Erythroblast (primary cell): Measurements from ENCODE around the gene SEC22B.
A peak's percentile ranks its signal among the peaks of the same experiment; 100 is the strongest.
"Not testable (repeated sequence)": the region's sequence is repeated elsewhere in the genome, so short reads cannot be mapped to it uniquely, and the experiment has no call there.

Source experiments
- DNase-seq, 2 experiments: peaks; one replicate each; lab custom pipeline; 2025; lab: John Stamatoyannopoulos, UW
- GATA1 ChIP-seq: IDR thresholded peaks from 2 replicates; pipeline ENCODE4 v1.6.1; 2011; ENCODE audit warnings: low read depth, mild to moderate bottlenecking, control low read depth, low read length, moderate library complexity
- POLR2A ChIP-seq: IDR thresholded peaks from 2 replicates; pipeline ENCODE4 v1.6.1; 2011; ENCODE audit warnings: mild to moderate bottlenecking, low read length

SEC22B gene

GRCh38 chr1:120176092-120176855, at the start of gene SEC22B:
Gene SEC22B (minus strand): TSS chr1:120176520. CDS start chr1:120176381, 139 bp downstream.
- no peak for TF ChIP-seq GATA1
- peak; percentile 99 for TF ChIP-seq POLR2A
- peak; percentile 96 for DNase-seq

GRCh38 chr1:120217933-120218332, 41.6 kb upstream of the SEC22B start:
- not testable (repeated sequence) for DNase-seq

DNA sequence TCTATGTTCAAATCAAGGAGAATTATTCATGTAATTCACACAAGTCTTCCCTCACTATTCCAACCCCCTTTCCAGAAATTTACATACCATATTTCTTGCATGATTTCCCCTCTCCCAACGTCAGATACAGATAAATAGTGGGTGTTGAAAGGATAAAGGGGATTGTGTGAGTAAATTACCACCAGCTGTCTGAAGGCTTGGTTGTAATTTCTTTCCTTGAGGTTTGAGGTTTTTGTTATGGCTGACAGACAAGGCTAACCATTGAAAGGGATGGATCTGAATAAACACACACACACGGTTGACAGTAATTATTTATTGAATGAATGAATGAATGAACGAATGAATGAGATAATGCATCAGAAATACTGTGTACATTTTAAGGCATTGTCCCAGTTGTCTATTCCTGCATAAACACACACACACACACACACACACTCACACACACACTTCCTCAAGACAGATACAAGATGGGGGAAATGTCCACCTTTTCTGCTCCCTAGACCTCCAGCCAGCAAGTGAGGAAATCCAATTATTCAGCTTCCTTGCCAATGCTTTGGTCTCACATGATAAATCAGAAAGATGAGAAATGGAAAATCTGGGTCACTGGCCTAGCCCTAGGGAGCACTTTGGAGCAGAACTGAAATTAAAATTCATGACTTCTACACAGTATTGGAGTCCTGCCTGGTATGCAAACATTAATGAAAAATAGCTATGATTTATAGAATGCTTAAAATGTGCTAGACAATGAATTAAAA, 41.0 kb upstream of the SEC22B start:
- not testable (repeated sequence) for DNase-seq

- DNase-seq = not testable (repeated sequence)
These were observed 37.3 kb upstream of the SEC22B start for GRCh38 chr1:120213606-120214005.

GRCh38 chr1:120210754-120211153, 34.4 kb upstream of the SEC22B start:
- not testable (repeated sequence) for DNase-seq

DNA sequence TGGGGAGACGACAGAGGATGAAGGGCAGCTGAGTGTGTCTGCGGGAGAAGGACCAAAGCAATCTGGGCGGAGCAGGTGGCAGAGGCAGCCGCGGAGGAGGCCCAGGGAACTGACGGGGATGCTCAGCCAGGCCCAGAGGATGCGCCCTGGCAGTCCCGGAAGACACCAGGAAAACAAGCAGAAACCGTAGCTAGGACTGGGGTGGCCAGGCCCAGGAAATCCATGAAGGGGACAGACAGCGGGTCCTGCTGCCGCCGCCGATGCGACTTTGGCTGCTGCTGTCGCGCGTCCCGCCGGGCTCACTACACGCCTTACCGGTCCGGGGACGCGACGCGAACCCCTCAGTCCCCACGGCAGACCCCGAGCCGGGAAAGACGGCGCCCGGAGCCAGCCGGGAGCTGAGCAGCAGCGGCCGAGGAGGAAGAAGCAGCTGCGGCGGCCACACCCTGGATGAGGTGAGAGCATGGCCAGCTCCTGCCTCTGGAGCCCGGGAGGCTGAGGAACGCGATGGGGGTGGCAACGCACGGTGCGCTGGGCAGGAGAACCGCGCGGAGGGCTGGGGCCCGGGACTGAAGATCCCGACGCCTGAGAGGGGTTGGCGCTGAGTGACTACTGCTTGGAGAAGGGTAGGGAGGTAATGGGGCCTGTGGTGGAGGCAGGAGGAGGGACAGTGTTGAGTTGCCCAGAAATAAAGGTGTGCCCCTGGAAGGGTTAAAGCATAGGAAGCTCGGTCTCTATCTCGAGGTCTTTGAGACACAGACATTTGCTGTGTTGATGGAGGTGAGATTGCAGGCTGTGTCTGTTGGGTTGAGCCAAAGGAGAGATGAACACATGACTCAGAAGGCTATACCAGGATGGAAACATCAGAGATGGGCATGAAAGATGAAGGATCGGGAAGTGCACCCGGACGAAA, 20.8 kb upstream of the SEC22B start:
- DNase-seq = not testable (repeated sequence)

- DNase-seq = not testable (repeated sequence)
These were observed 12.3 kb upstream of the SEC22B start for GRCh38 chr1:120188626-120189025.

DNA sequence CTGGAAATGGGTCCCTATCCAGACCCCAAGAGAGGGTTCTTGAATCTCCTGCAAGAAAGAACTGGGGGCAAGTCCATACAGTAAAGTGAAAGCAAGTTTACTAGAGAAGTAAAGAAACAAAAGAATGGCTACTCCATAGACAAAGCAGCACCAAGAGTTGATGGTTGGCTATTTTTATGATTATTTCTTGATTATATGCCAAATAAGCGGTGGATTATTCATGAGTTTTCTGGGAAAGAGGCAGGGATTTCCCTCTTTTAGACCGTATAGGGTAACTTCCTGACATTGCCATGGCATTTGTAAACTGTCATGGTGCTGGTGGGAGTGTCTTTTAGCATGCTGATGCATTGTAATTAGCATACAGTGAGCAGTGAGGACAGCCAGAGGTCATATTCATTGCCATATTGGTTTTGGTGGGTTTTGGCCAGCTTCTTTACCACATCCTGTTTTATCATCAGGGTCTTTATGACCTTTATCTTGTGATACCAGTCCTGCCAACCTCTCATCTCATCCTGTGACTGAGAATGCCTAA, 5.9 kb upstream of the SEC22B start:
- DNase-seq = not testable (repeated sequence)

DNA sequence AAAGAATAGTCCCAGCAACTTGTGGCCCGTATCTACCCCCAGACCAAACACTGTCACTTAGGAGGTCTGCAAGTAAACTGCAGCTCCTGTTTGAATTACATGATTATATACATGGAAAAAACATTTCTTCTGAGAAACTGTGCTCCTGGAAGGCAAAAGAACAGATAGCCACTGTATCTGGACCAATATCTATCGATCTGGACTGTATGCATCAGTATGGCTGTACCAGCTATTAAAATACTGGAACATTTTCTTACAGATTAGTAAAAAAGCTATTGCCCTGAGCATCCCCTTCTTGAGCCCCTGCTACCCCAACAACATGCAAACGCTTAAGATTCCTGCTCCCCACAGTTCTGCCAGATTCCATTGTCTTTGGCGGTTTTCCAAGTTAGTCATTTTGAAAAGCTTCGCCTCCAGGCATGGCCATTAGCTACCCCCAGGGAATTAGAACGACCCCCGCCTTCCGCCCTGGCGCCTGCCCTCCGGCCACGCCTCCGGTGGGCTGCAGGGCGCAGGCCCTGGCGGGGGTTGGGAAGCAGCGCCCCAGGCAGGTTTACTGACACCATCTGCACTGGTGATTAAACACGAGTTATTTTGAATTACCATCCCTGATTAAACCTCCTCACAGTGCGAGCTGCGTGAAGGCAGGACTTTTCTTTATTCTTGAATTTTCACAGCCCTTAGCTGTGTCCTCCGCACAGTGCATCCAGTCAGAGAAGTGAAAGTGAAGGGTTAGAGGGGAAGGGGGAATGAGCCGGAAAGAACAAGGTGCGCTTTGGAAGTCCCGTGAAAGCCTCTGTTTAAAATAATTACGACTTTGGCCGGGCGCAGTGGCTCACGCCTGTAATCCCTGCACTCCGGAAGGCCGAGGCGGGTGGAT, 3.7 kb upstream of the SEC22B start:
- peak; percentile 62 for DNase-seq

- DNase-seq = peak; percentile 78 to 87
- TF ChIP-seq GATA1 (no peak), POLR2A (peak; percentile 42)
These were observed 2.8 kb upstream of the SEC22B start for GRCh38 chr1:120178799-120179756.

DNA sequence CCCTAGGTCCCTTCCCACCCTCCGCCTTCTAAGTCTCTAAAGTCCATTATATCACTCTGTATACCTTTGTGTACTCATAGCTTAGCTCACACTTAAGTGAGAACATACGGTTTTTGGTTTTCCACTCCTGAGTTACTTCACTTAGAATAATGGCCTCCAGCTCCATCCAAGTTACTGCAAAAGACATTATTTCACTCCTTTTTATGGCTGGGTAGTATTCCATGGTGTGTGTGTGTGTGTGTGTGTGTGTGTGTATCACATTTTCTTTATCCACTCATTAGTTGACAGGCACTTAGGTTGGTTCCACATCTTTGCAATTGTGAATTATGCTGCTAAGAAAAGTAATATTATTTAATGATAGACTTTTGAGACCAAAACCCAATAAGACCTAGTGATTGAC, 1.7 kb upstream of the SEC22B start:
- not testable (repeated sequence) for DNase-seq

DNA sequence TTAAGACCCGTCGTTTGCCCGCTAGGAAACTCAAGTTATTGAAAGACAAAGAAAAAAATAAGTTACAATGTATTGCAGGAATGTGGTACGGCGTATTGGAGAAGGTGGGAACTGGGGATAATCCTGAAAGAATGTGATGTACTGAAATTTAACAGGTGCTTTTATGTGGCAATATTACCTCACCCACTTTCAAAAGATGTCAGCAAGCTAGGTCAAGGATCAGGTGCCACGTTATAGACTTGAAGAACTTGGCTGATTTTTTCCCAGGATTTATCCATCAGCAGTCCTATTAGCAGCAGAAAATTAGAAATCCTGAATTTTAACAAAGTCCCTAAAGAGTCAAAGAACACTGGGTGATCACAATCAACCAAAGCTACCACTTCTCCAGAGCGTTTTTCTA, 632 bp downstream of the SEC22B start:
- peak; percentile 49 to 73 for DNase-seq

- DNase-seq = not testable (repeated sequence)
These were observed 11.6 kb downstream of the SEC22B start for GRCh38 chr1:120164761-120165160.

- not testable (repeated sequence) for DNase-seq
These were observed 14.3 kb downstream of the SEC22B start for GRCh38 chr1:120162015-120162414.

GRCh38 chr1:120158495-120158894, 17.8 kb downstream of the SEC22B start:
- not testable (repeated sequence) for DNase-seq

DNA sequence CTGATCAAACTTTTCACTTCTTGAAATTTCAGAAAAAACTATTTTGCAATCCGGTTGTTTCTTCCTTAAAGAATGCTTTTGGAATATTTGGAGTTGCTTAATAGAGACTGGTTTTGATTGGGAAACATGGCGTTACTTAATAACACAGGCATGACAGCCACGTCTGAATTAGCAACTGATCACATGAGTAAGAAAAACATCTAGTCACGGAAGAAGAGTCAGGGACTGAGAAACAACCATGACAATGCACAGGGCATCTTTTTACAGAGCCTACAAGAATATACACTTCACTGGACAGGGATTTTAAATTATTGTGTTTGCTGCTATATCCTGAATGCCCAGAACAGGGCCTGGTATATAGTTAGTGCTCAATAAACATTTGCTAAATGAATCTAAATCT, 18.2 kb downstream of the SEC22B start:
- not testable (repeated sequence) for DNase-seq

GRCh38 chr1:120150138-120150822, 26.0 kb downstream of the SEC22B start:
- not testable (repeated sequence) for DNase-seq

DNA sequence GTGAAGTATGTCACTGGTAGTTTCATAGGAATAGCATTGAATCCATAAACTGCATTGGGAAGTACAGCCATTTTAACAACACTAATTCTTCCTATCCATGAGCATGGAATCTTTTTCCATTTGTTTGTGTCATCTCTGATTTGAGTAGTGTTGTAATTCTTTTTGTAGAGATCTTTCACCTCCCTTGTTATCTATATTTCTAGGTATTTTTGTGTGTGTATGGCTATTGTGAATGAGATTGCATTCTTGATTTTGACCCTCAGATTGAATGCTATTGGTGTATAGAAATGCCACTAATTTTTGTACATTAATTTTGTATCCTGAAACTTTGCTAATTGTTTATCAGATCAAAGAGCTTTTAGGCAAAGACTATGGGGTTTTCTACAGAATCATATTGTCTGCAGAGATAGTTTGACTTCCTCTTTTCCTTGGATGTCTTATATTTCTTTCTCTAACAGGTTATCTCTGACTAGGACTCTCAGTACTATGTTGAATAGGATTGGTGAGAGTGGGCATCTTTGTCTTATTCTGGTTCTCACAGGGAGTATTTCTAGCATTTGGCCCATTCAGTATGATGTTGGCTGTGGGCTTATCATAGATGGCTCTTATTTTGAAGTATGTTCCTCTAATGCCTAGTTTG, 26.8 kb downstream of the SEC22B start:
- DNase-seq = not testable (repeated sequence)
